Vagina (tissue), 2 donors: ENCODE measurements around the gene ACOXL. TPM values are rescaled to one million over a fixed set of nuclear protein-coding genes. Genes with fewer than 3 reads are reported as not detected.

Experiments
- DNase-seq, 2 donors: peaks; one replicate each; pipeline ENCODE4 v3.0.0-alpha.2; 2017; ENCODE audit errors: extremely low spot score in 2 of 2
- H3K27ac ChIP-seq: fragments of 200-600 bp; sonication (generic); one replicate; pipeline ENCODE4 v1.5.1; 2019
- H3K27me3 ChIP-seq: fragments of 200-600 bp; sonication (generic); one replicate; pipeline ENCODE4 v1.5.1; 2019
- H3K36me3 ChIP-seq, 2 donors: fragments of 200-600 bp; sonication (generic); one replicate each; pipeline ENCODE4 v1.5.1; 2017 to 2019
- H3K4me1 ChIP-seq: fragments of 200-600 bp; sonication (generic); one replicate; pipeline ENCODE4 v1.5.1; 2019
- H3K4me3 ChIP-seq, 2 donors: fragments of 200-600 bp; sonication (generic); 1 replicate in 1 of 2; 2 replicates in 1 of 2; pipeline ENCODE4 v1.5.1; 2016 to 2019
- H3K9me3 ChIP-seq: fragments of 200-600 bp; sonication (generic); one replicate; pipeline ENCODE4 v1.5.1; 2019
- CTCF ChIP-seq, 3 experiments: fragments of 450-650 bp in 2 of 3; fragments of 200-600 bp in 1 of 3; sonication (generic) in 1 of 3; IDR thresholded peaks; one replicate each; pipeline ENCODE4 v1.5.1; 2017 to 2019; ENCODE audit warnings: antibody characterized with exemption in 3 of 3, mild to moderate bottlenecking in 2 of 3, moderate library complexity in 2 of 3
- POLR2A ChIP-seq, 2 donors: fragments of 450-650 bp; IDR thresholded peaks; one replicate each; pipeline ENCODE4 v1.6.1; 2017; ENCODE audit warnings: antibody characterized with exemption in 2 of 2, mild to moderate bottlenecking in 2 of 2, moderate library complexity in 2 of 2
- POLR2AphosphoS5 ChIP-seq, 2 donors: sonication (generic); formaldehyde crosslinking; IDR thresholded peaks; one replicate each; pipeline ENCODE4 v1.9.0; 2017; ENCODE audit warnings: antibody characterized with exemption in 2 of 2, mild to moderate bottlenecking in 2 of 2, low read depth in 1 of 2; ENCODE audit not compliant: insufficient read depth in 1 of 2
- intact Hi-C: fragments of 100-400 bp; cut with DNase I; formaldehyde crosslinking; loops from one replicate; pipeline ENCODE4 v1.15.1; 2023
- total RNA-seq: library from RNA; depleted of rRNA; stranded (reverse); fragments of >200 nt; gene quantifications from one replicate; pipeline ENCODE4 v1.2.3, GENCODE V29; 2016

Gene ACOXL
- total RNA-seq, 1 donor from 2014 or later, result not detected

- TF ChIP-seq CTCF (IDR thresholded peaks at IDR 0.05) (no peak), POLR2A (IDR thresholded peaks at IDR 0.05) (no peak), POLR2AphosphoS5 (IDR thresholded peaks at IDR 0.05; ENCODE audit: insufficient read depth in 1 of 2, low read depth in 1 of 2) (no peak)
- no peaks in the 10 kb centered on the region for H3K9me3 ChIP-seq
- H3K4me1 ChIP-seq, result peaks cover 11% of the 10 kb centered on the region
- H3K4me3 ChIP-seq, result no peak overlapping the region
- H3K27me3 ChIP-seq, result no peaks in the 10 kb centered on the region
- intact Hi-C loops, result no loop called here
- H3K36me3 ChIP-seq, result no peaks in the 10 kb centered on the region
- no peak overlapping the region for H3K27ac ChIP-seq
- no peak for DNase-seq
Measured at GRCh38 chr2:110717734-110718133, 14.6 kb upstream of the ACOXL start.

GRCh38 chr2:110718382-110718781 is 14.0 kb upstream of the ACOXL start:
- Histone ChIP-seq H3K4me3 (no peak overlapping the region), H3K4me1 (peaks cover 11% of the 10 kb centered on the region)
- TF ChIP-seq CTCF (IDR thresholded peaks at IDR 0.05), result no peak
- TF ChIP-seq POLR2AphosphoS5 (IDR thresholded peaks at IDR 0.05; ENCODE audit: insufficient read depth in 1 of 2, low read depth in 1 of 2), result no peak
- TF ChIP-seq POLR2A (IDR thresholded peaks at IDR 0.05), result no peak

GRCh38 chr2:110718990-110719389 is 13.4 kb upstream of the ACOXL start:
- TF ChIP-seq POLR2AphosphoS5 (IDR thresholded peaks at IDR 0.05; ENCODE audit: insufficient read depth in 1 of 2, low read depth in 1 of 2) (no peak), POLR2A (IDR thresholded peaks at IDR 0.05) (no peak), CTCF (IDR thresholded peaks at IDR 0.05) (no peak)
- no peaks in the 10 kb centered on the region for H3K36me3 ChIP-seq
- H3K4me3 ChIP-seq, result no peak overlapping the region
- peaks cover 11% of the 10 kb centered on the region for H3K4me1 ChIP-seq
- intact Hi-C loops, result no loop called here
- DNase-seq, result no peak
- no peak overlapping the region for H3K27ac ChIP-seq
- no peaks in the 10 kb centered on the region for H3K9me3 ChIP-seq
- no peaks in the 10 kb centered on the region for H3K27me3 ChIP-seq

More at GRCh38 chr2:110718382-110718781, 14.0 kb upstream of the ACOXL start:
- intact Hi-C loops, result no loop called here
- Histone ChIP-seq H3K27ac (no peak overlapping the region), H3K9me3 (no peaks in the 10 kb centered on the region), H3K27me3 (no peaks in the 10 kb centered on the region), H3K36me3 (no peaks in the 10 kb centered on the region)
- DNase-seq, result no peak

GRCh38 chr2:110720547-110720946 is 11.8 kb upstream of the ACOXL start:
- no peaks in the 10 kb centered on the region for H3K36me3 ChIP-seq
- H3K9me3 ChIP-seq, result no peaks in the 10 kb centered on the region
- DNase-seq, result no peak
- TF ChIP-seq POLR2AphosphoS5 (IDR thresholded peaks at IDR 0.05; ENCODE audit: insufficient read depth in 1 of 2, low read depth in 1 of 2) (no peak), CTCF (IDR thresholded peaks at IDR 0.05) (no peak), POLR2A (IDR thresholded peaks at IDR 0.05) (no peak)
- intact Hi-C loops, result no loop called here
- H3K27ac ChIP-seq, result no peak overlapping the region
- H3K4me3 ChIP-seq, result no peak overlapping the region
- peaks cover 4% of the 10 kb centered on the region for H3K4me1 ChIP-seq
- H3K27me3 ChIP-seq, result no peaks in the 10 kb centered on the region

- no peak for DNase-seq
- H3K4me1 ChIP-seq, result no peaks in the 10 kb centered on the region
- intact Hi-C loops, result no loop called here
Measured at GRCh38 chr2:110724820-110725219, 7.6 kb upstream of the ACOXL start.

More at GRCh38 chr2:110724820-110725219, 7.6 kb upstream of the ACOXL start:
- no peaks in the 10 kb centered on the region for H3K36me3 ChIP-seq
- no peaks in the 10 kb centered on the region for H3K9me3 ChIP-seq
- no peaks in the 10 kb centered on the region for H3K27me3 ChIP-seq
- H3K4me3 ChIP-seq, result no peak overlapping the region
- no peak for TF ChIP-seq POLR2A (IDR thresholded peaks at IDR 0.05)
- TF ChIP-seq POLR2AphosphoS5 (IDR thresholded peaks at IDR 0.05; ENCODE audit: insufficient read depth in 1 of 2, low read depth in 1 of 2), result no peak
- no peak for TF ChIP-seq CTCF (IDR thresholded peaks at IDR 0.05)
- no peak overlapping the region for H3K27ac ChIP-seq
